IMR-90 (cell line): ENCODE data around the gene LSM7. TPM values are rescaled to one million over a fixed set of nuclear protein-coding genes. Genes with fewer than 3 reads are reported as not detected.

Source experiments
- ATAC-seq: fragments of 200-7000 bp; cut with Tn5 transposase; 2 replicates; pipeline ENCODE4 v1.9.1; 2020; ENCODE audit warnings: low read depth, mild to moderate bottlenecking, moderate library complexity
- BruUV-seq: library from RNA; stranded (reverse); fragments of 400-500 nt; replicated peaks from 2 replicates; lab custom pipeline; 2021; lab: Mats Ljungman, UMichigan
- CTCF ChIA-PET: fragments of 300-600 bp; formaldehyde crosslinking; extraction: SDS; loops from one replicate; lab custom pipeline; 2021; ENCODE audit warnings: antibody characterized with exemption; lab: Yijun Ruan, JAX
- POLR2A ChIA-PET: fragments of 300-600 bp; sonication (Branson Sonifier 250); formaldehyde crosslinking; loops from one replicate; lab custom pipeline; 2022; ENCODE audit warnings: antibody characterized with exemption; ENCODE audit not compliant: unreplicated experiment; lab: Charles Lee
- DNase-seq: peaks from one replicate; pipeline ENCODE4 v3.0.0; 2013
- H2AFZ ChIP-seq: replicated peaks from 2 replicates; pipeline ENCODE3; 2013; ENCODE audit warnings: low read length, mild to moderate bottlenecking; ENCODE audit not compliant: poor library complexity
- H2AK5ac ChIP-seq: 2 replicates; pipeline ENCODE4 v1.6.1; 2013; ENCODE audit warnings: low read depth, low read length, inconsistent platforms
- H2AK9ac ChIP-seq: replicated peaks from 2 replicates; pipeline ENCODE3; 2013; ENCODE audit warnings: mild to moderate bottlenecking, low read depth, low read length, moderate library complexity; ENCODE audit not compliant: poor library complexity
- H2BK120ac ChIP-seq: 2 replicates; pipeline ENCODE4 v1.6.1; 2013; ENCODE audit warnings: low read depth, low read length, inconsistent platforms
- H2BK15ac ChIP-seq: 3 replicates; pipeline ENCODE4 v1.6.1; 2013; ENCODE audit warnings: low read depth, low read length, inconsistent platforms
- H2BK20ac ChIP-seq: 2 replicates; pipeline ENCODE4 v1.6.1; 2013; ENCODE audit warnings: low read depth, mild to moderate bottlenecking, inconsistent platforms, low read length, moderate library complexity
- H2BK5ac ChIP-seq: 2 replicates; pipeline ENCODE4 v1.6.1; 2013; ENCODE audit warnings: mild to moderate bottlenecking, low read depth, low read length, inconsistent platforms; ENCODE audit not compliant: poor library complexity, severe bottlenecking
- H3K14ac ChIP-seq: replicated peaks from 2 replicates; pipeline ENCODE4 v1.6.1; 2013; ENCODE audit warnings: low read depth, low read length, inconsistent platforms
- H3K18ac ChIP-seq: 2 replicates; pipeline ENCODE4 v1.6.1; 2013; ENCODE audit warnings: low read depth, low read length, control low read depth
- H3K23ac ChIP-seq: 2 replicates; pipeline ENCODE4 v1.6.1; 2013; ENCODE audit warnings: low read depth, low read length, inconsistent platforms
- H3K27ac ChIP-seq: 2 replicates; pipeline ENCODE4 v1.5.1; 2013; ENCODE audit warnings: mild to moderate bottlenecking, control low read depth, low read length; ENCODE audit not compliant: insufficient read depth
- H3K27me3 ChIP-seq: 2 replicates; pipeline ENCODE4 v1.6.1; 2013; ENCODE audit warnings: low read length; ENCODE audit not compliant: control insufficient read depth, insufficient read depth
- H3K36me3 ChIP-seq: 2 replicates; pipeline ENCODE4 v1.6.1; 2013; ENCODE audit warnings: low read length, mixed read lengths; ENCODE audit not compliant: control insufficient read depth, insufficient read depth
- H3K4ac ChIP-seq: 2 replicates; pipeline ENCODE4 v1.6.1; 2013; ENCODE audit warnings: low read depth, low read length, inconsistent platforms
- H3K4me1 ChIP-seq: 2 replicates; pipeline ENCODE4 v1.6.1; 2013; ENCODE audit warnings: low read length, mixed read lengths; ENCODE audit not compliant: control insufficient read depth, insufficient read depth
- H3K4me2 ChIP-seq: 2 replicates; pipeline ENCODE4 v1.6.1; 2013; ENCODE audit warnings: low read depth, mild to moderate bottlenecking, control low read depth, low read length, moderate library complexity
- H3K4me3 ChIP-seq: 2 replicates; pipeline ENCODE4 v1.5.1; 2013; ENCODE audit warnings: low read depth, mild to moderate bottlenecking, control low read depth, low read length, moderate library complexity; ENCODE audit not compliant: insufficient read depth
- H3K56ac ChIP-seq: 2 replicates; pipeline ENCODE4 v1.6.1; 2013; ENCODE audit warnings: low read length, inconsistent platforms; ENCODE audit not compliant: insufficient read depth; ENCODE audit errors: extremely low read depth
- H3K79me1 ChIP-seq, 2 experiments: 2 replicates each; pipeline ENCODE4 v1.6.1; 2013; ENCODE audit warnings: low read length in 2 of 2, inconsistent platforms in 1 of 2, low read depth in 1 of 2
- H3K9ac ChIP-seq: 2 replicates; pipeline ENCODE4 v1.6.1; 2013; ENCODE audit warnings: low read depth, low read length, control low read depth
- H3K9me1 ChIP-seq: 2 replicates; pipeline ENCODE4 v1.6.1; 2013; ENCODE audit warnings: low read length, inconsistent platforms; ENCODE audit not compliant: insufficient read depth
- H3K9me3 ChIP-seq: 2 replicates; pipeline ENCODE4 v1.6.1; 2013; ENCODE audit warnings: low read length; ENCODE audit not compliant: control insufficient read depth, insufficient read depth
- H4K20me1 ChIP-seq: 2 replicates; pipeline ENCODE4 v1.6.1; 2013; ENCODE audit warnings: low read length, inconsistent platforms; ENCODE audit not compliant: insufficient read depth
- H4K5ac ChIP-seq: 2 replicates; pipeline ENCODE4 v1.6.1; 2013; ENCODE audit warnings: mild to moderate bottlenecking, low read depth, low read length, control low read depth
- H4K8ac ChIP-seq, 2 experiments: 2 replicates each; pipeline ENCODE4 v1.6.1; 2013; ENCODE audit warnings: low read depth in 2 of 2, low read length in 2 of 2, control low read depth in 1 of 2, inconsistent platforms in 1 of 2
- H4K91ac ChIP-seq: 2 replicates; pipeline ENCODE4 v1.6.1; 2013; ENCODE audit warnings: low read depth, low read length, inconsistent platforms; ENCODE audit not compliant: insufficient read depth
- BHLHE40 ChIP-seq: fragments of 150-350 bp; IDR thresholded peaks from 2 replicates; pipeline ENCODE4 v1.6.1; 2016; ENCODE audit warnings: mild to moderate bottlenecking, low read depth, low read length
- CHD1 ChIP-seq: IDR thresholded peaks from 2 replicates; pipeline ENCODE4 v1.6.1; 2012; ENCODE audit warnings: low read depth, low read length, improper control_type of control experiment
- MAFK ChIP-seq: IDR thresholded peaks from 2 replicates; pipeline ENCODE4 v1.6.1; 2012; ENCODE audit warnings: low read depth, low read length, improper control_type of control experiment
- MAZ ChIP-seq: IDR thresholded peaks from 2 replicates; pipeline ENCODE4 v1.6.1; 2012; ENCODE audit warnings: low read depth, mild to moderate bottlenecking, low read length, improper control_type of control experiment, moderate library complexity, borderline replicate concordance
- NFE2L2 ChIP-seq: fragments of 150-350 bp; IDR thresholded peaks from 2 replicates; pipeline ENCODE4 v1.6.1; 2016; ENCODE audit warnings: low read depth, mild to moderate bottlenecking, low read length
- POLR2A ChIP-seq: IDR thresholded peaks from 2 replicates; pipeline ENCODE4 v1.6.1; 2012; ENCODE audit warnings: mild to moderate bottlenecking, low read depth, low read length
- RAD21 ChIP-seq: IDR thresholded peaks from 2 replicates; pipeline ENCODE4 v1.6.1; 2012; ENCODE audit warnings: low read length, improper control_type of control experiment
- RCOR1 ChIP-seq: IDR thresholded peaks from 2 replicates; pipeline ENCODE4 v1.6.1; 2012; ENCODE audit warnings: mild to moderate bottlenecking, low read length, improper control_type of control experiment; ENCODE audit not compliant: insufficient replicate concordance
- RFX5 ChIP-seq: IDR thresholded peaks from 2 replicates; pipeline ENCODE4 v1.8.0; 2012; ENCODE audit warnings: low read depth, mild to moderate bottlenecking, low read length, moderate library complexity
- USF2 ChIP-seq: fragments of 150-350 bp; IDR thresholded peaks from 2 replicates; pipeline ENCODE4 v1.6.1; 2017; ENCODE audit warnings: mild to moderate bottlenecking, antibody characterized with exemption, low read length, low read depth
- WGBS, 2 experiments: methylation state at CpG; one replicate each; pipeline versions ENCODE4 v1.1.5 to v1.1.7; 2013; ENCODE audit warnings: missing lambda C conversion rate in 2 of 2; ENCODE audit not compliant: insufficient read length in 1 of 2; ENCODE audit errors: extremely low coverage in 2 of 2; 5-methylcytosine and 5-hydroxymethylcytosine counted together
- dilution Hi-C: fragments of 300-500 bp; cut with HindIII; formaldehyde crosslinking; loops from one replicate; pipeline ENCODE4 v1.14.3; 2018; ENCODE audit warnings: low sequenced_read_pairs; ENCODE audit not compliant: unreplicated experiment
- in situ Hi-C: fragments of 300-500 bp; cut with MboI; formaldehyde crosslinking; loops from 3 replicates; pipeline ENCODE4 v1.14.3; 2019; ENCODE audit warnings: low sequenced_read_pairs, inconsistent platforms, mixed read lengths
- intact Hi-C: fragments of 100-400 bp; cut with micrococcal nuclease; formaldehyde crosslinking; loops from 2 replicates; pipeline ENCODE4 v1.10.0; 2022
- polyA plus RNA-seq, 3 experiments: library from polyadenylated mRNA; depleted of rRNA; stranded (reverse); fragments of >200 nt; gene quantifications; 2 replicates each; pipeline ENCODE4 v1.2.3, GENCODE V29; 2012; ENCODE audit warnings: low replicate concordance in 1 of 3
- total RNA-seq: library from RNA; depleted of rRNA; stranded (reverse); fragments of >200 nt; gene quantifications from 2 replicates; pipeline ENCODE4 v1.2.3, GENCODE V29; 2012

The LSM7 gene
- total and polyA plus RNA-seq, 2 of the 4 experiments (the other 2 are of a cell fraction), result 145 to 708 TPM

GRCh38 chr19:2351591-2351990 lies 23.2 kb upstream of the LSM7 start:
- Histone ChIP-seq H3K23ac (no peak overlapping the region), H3K4ac (no peak overlapping the region), H2BK120ac (no peak overlapping the region), H4K8ac (no peak overlapping the region), H2AK5ac (no peak overlapping the region), H3K9me3 (no peaks in the 10 kb centered on the region), H3K27ac (no peak overlapping the region), H2BK5ac (no peak overlapping the region), H2BK15ac (no peak overlapping the region), H2AFZ (no peak overlapping the region), H4K5ac (no peak overlapping the region), H3K4me1 (no peaks in the 10 kb centered on the region), H2BK20ac (no peak overlapping the region), H3K79me1 (no peaks in the 10 kb centered on the region), H3K9me1 (no peaks in the 10 kb centered on the region), H2AK9ac (no peak overlapping the region), H4K20me1 (no peaks in the 10 kb centered on the region), H3K9ac (no peak overlapping the region), H4K91ac (no peak overlapping the region), H3K4me3 (no peak overlapping the region), H3K18ac (no peak overlapping the region), H3K36me3 (peaks cover 40% of the 10 kb centered on the region), H3K14ac (no peak overlapping the region), H3K4me2 (no peak overlapping the region), H3K27me3 (no peaks in the 10 kb centered on the region), H3K56ac (no peak overlapping the region)
- ATAC-seq (no peak), DNase-seq (no peak)
- BruUV-seq, result no TSS peak
- ChIA-PET CTCF (no interaction called here), POLR2A (no interaction called here)
- intact Hi-C loops (no loop called here), dilution Hi-C loops (no loop called here), in situ Hi-C loops (no loop called here)
- TF ChIP-seq RCOR1 (no peak), RAD21 (no peak), POLR2A (no peak), MAFK (no peak), CHD1 (no peak), MAZ (no peak), RFX5 (no peak), NFE2L2 (no peak), BHLHE40 (no peak), USF2 (no peak)
- 92% methylated on average over 9 of the region's 28 CpGs; no CpG with 5 or more reads in 1 of the 2 experiments for WGBS, 2 experiments
